Measurements from ENCODE around the gene EYS.

DNA sequence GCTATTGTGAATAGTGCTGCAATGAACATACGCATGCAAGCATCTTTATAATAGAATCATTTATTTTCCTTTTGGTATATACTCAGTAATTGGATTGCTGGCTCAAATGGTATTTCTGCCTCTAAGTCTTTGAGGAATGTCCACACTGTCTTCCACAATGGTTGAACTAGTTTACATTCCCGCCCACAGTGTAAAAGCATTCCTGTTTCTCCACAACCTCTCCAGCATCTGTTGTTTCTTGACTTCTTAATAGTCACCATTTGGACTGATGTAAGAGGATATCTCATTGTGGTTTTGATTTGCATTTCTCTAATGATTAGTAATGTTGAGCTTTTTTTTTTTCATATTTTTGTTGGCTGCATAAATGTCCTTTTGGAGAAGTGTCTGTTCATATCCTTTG is 1862.7 kb downstream of the EYS start:
- TF ChIP-seq, protein P1, sequence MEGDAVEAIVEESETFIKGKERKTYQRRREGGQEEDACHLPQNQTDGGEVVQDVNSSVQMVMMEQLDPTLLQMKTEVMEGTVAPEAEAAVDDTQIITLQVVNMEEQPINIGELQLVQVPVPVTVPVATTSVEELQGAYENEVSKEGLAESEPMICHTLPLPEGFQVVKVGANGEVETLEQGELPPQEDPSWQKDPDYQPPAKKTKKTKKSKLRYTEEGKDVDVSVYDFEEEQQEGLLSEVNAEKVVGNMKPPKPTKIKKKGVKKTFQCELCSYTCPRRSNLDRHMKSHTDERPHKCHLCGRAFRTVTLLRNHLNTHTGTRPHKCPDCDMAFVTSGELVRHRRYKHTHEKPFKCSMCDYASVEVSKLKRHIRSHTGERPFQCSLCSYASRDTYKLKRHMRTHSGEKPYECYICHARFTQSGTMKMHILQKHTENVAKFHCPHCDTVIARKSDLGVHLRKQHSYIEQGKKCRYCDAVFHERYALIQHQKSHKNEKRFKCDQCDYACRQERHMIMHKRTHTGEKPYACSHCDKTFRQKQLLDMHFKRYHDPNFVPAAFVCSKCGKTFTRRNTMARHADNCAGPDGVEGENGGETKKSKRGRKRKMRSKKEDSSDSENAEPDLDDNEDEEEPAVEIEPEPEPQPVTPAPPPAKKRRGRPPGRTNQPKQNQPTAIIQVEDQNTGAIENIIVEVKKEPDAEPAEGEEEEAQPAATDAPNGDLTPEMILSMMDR (IDR thresholded peaks at IDR 0.05; ENCODE audit: low read depth, low read length, missing input control): no peak
- no peak for TF ChIP-seq NR2F2 (IDR thresholded peaks at IDR 0.05)
- TF ChIP-seq, protein P2, sequence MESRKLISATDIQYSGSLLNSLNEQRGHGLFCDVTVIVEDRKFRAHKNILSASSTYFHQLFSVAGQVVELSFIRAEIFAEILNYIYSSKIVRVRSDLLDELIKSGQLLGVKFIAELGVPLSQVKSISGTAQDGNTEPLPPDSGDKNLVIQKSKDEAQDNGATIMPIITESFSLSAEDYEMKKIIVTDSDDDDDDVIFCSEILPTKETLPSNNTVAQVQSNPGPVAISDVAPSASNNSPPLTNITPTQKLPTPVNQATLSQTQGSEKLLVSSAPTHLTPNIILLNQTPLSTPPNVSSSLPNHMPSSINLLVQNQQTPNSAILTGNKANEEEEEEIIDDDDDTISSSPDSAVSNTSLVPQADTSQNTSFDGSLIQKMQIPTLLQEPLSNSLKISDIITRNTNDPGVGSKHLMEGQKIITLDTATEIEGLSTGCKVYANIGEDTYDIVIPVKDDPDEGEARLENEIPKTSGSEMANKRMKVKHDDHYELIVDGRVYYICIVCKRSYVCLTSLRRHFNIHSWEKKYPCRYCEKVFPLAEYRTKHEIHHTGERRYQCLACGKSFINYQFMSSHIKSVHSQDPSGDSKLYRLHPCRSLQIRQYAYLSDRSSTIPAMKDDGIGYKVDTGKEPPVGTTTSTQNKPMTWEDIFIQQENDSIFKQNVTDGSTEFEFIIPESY (IDR thresholded peaks at IDR 0.05): no peak
- TF ChIP-seq JUND (IDR thresholded peaks at IDR 0.05): no peak
- TF ChIP-seq RAD21 (IDR thresholded peaks at IDR 0.05): no peak
